Bone marrow (tissue), 2 donors: ENCODE data around the gene TWF2.

ENCODE experiments used
- DNase-seq, 2 donors: peaks; one replicate each; lab custom pipeline; 2025; lab: John Stamatoyannopoulos, UW

TWF2 gene

DNA sequence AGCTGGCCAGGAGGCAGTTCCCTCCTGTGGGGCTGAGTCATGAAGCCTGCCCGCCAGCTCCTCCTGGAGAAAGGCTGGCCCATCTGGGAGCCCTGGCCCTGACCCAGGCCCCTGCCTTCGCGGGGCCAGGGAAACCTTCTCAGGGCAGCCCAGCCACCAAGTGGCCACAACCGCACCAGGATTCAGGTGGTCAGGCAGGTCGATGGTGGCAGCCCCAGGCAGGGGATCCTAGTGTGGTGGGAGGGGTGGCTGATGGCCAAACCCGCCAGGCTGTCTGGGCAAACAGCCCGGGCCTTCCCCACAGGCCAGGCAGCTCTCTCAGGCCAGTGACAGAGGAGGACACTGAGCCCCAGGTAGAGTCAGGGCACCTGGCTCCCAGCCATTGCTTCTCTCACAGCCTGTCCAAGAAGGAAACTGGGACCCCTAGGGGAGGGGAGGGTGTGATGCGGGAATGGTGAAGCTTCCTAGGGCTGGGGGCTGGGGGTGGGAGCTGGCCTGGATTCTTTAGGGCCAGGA, 1.2 kb downstream of the TWF2 start:
- DNase-seq: peak; percentile 12 to 33

GRCh38 chr3:52237006-52237656, 1.8 kb downstream of the TWF2 start:
- DNase-seq: no peak

DNA sequence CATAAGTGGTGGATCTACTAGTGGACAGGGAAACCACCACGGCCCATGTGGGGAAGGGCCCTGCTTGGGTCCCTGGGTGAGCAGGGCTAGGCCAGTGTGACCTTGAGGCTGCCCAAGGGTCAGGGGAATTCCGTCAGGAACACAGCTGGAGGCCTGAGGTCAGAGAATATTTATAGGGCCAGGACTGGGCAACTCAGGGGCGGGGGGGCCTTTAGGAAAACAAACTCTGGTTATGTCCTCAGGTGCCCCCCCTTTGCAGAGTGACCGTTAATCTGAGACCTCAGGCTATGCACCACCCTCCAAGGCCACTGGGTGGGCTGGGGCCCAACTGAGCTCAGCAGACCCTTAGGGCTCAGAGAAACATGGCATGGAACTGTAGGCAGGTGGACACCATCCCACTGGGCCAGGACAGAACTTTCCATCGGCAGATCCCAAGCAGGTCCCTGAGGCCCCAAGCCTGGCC, 2.5 kb downstream of the TWF2 start:
- no peak for DNase-seq

DNA sequence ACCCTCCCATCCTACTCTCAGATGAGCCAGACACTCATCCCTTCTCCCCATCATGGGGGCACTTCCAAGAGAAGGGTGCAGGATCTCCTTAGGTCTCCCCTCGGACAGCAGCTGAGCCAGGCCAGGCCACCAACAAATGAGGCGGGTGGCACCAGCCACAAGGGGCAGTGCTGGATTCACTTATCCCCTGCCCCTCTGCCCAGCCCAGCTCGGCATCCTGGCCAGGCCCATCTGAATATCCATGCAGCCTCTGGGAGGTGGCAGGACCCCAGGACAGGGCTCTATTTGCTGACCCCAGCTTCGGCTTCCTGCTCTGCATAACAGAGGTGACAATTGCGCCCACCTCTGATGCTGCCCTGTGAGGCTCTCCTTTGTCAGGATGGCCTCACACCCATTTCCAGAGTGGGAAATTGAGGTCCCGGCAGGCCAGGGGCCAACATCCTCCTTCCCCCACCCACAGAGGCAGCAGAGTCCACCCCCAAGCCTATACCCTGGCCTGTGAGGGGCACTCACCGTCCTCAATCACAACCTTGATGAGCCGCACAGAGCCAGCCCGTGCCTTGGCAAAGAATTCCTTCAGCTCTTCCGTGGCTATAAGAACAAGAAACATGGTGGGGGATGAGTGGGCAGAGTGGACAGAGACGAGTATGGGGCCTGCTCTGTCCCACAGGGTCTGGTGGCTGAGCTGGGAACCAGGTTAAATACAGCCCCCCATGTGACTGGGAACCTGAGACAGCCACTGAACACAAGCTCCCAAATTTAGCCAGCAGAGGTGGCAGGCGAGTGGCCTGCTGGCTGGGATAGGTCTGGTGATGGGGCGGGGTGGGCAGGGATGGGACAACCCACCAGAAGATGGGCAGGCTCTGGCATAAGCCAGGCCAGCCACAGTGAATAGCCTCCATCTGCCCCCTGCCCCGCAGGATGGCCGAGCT, 4.2 kb downstream of the TWF2 start:
- no peak for DNase-seq

- DNase-seq: no peak
Observed at GRCh38 chr3:52233968-52234367, 5.0 kb downstream of the TWF2 start.

GRCh38 chr3:52233108-52233591, 5.8 kb downstream of the TWF2 start:
- no peak for DNase-seq

DNA sequence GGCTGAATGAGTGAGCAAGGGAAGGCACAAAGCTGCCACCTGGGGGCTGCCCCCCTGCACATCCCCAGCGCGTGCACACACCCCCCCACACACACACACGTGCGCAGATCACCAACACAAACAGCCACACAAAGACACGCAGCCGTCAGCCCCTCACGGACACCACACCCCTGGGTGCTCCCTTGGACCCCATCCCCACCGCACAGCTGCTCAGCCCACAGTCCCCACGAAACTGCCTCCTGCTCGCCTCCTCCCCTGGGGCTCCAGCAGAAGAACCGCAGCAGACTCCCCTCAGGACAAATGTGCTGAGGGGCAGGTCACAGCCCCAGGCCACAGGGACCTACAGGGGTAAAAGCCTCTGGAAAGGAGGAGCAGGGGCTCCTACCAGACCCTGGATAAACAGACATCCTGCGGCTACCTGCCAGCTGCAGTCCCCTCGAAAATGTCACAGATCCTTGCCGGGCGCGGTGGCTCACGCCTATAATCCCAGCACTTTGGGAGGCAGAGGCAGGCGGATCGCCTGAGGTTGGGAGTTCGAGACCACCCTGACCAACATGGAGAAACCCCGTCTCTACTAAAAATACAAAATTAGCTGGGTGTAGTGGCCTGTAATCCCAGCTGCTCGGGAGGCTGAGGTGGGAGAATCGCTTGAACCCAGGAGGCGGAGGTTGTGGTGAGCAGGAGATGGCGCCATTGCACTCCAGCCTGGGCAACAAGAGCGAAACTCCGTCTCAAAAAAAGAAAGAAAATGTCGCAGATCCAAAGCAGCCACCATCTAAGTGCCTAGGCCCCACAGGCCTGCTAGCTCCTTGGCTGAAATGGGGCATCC, 6.5 kb downstream of the TWF2 start:
- no peak for DNase-seq

DNA sequence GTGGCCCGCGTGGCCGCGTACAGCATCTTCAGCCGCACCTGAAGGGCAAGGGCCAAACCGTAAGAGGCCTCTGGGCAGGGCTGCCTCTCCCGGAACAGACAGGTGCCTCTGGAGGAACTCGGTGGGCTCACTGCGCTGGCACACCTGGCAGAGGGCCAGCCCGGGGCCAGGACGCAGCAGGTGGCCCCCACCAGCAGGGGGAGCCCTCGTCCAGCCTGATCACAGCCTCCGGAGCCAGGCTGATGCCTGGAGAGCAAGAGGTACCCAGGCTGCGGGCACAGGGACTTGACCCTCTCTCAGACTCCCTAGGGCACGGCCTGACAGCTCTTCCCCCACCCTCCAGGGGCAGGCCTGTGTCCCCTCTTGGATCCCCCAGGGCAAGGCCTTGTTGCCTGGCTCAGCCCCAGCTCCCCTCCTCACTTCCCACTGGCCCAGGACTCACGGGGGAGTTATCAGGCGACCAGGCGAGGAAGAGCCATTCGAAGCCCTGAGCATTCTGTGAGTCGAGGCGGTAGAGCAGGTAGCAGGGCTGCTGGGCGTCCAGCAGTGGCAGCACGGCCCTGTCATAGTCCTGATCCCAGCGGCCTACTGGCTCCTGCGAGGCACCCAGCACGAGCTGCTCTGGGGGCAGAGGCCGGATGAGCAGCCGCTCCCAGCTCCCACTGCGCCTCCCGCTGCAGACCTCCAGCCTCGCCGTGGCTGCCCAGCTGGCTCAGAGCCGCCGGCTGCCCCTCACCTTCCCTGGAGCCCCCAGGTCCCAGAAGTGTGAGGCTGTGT, 7.3 kb downstream of the TWF2 start:
- peak; percentile 65 to 66 for DNase-seq

DNA sequence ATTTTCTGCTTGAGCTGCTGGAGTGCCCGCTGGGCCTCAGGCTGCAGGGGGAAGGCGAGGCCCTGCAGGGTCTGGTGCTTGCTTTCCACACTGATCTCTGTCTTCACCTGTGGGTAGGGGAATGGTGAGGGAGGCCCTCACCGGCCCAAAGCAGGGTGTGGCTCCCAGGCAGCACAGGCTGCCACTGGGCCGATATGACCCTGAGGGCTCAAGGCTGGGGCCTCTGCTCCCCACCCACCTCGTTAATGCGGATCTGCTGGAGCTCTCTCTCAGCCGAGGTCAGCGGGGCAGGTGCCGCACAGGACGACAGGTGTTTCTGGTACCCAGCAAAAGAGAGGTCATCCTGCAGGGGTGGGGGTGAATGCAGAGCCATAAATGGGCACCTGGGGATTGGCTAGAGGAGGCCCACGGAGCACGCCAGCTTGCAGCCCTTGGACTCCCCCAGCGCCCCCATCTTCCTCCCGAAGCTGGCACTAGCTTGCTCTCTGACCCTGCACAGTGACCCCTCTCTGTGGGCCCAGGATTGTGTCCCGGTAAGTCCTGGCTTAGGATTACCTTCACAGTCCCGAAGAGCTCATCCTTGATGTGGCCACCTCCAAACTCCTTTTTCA, 8.0 kb downstream of the TWF2 start:
- DNase-seq: no peak

DNA sequence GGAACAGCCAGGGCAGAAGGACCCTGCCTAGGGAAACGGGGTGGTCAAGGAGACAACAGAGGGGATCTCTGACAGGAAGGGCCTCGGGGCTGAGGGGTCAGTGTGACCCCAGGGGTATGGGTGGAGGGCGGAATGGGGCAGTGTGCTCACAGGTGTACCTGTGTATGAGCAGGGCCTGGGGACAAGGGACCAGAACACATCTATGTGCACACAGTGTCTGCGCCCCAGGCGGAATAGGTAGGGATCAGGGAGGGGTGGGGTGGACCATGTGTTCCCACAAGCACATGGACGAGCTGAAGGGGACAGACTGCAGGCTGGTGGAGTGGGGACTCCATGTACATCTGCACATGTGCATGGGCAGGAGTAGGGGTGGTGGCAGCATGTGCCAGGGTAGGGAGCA, 8.5 kb downstream of the TWF2 start:
- no peak for DNase-seq

DNA sequence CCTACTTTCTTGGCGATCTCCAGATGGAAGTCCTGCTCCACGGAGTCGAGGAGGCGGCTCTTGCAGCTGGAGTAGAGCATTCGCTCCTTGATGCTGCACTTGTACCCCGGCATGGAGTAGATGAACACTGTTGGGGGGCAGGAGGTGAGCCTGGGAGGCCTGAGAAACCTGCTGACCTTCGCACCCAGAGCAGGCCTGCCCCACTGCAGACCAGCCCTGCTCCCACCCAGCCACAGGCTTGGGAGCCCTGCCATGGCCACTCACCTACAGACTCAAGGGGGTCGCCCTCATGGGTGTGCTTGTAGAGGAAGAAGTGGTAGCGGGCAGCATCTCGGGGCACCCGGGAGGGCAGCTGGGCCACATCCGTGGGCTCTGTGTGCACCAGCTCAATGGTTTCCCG, 9.3 kb downstream of the TWF2 start:
- DNase-seq: no peak

DNA sequence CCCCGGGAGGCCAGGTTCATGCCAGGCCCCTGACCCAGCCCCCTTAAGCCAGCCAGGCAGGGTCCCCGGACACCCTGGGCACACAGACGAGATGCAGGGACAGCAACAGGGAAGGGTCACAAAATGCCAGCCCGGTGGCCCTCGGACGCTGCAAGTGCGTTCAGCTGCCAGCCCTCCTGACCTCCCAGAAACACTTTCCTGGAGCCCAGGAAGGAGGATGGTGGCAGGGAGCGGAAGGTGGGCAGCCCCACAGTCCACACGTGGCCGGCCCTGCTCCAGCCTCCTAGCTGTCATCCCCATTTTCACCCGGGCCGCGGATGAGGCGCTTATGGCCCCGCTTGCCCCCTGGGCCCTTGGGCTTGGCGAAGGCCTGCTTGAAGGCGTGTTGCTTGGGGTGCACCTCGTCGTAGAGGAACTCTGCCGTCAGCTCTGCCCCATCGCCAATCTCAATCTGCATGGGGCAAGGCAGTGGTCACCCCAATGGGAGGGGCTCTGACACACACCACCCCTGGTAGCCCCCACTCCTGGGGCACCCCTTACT, 10.1 kb downstream of the TWF2 start:
- DNase-seq: no peak

DNA sequence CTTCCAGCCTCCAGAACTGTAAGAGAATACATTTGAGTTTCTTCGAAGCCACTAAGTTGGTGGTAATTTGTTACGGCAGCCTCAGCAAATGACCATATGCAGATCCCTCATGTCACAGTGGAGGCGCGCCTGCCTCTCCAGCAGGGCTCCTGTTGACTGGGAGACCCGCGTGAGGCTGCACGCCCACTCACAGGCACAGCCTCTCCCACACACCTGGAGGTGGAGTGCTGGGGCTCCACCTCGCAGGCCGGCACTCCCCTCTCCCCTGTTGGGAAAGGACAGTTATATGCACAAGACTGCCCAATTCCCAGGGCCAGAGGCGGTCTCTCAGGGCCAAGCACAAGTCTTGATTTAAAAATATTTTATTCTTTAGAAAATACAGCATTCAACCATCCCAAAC, 10.7 kb downstream of the TWF2 start:
- DNase-seq: no peak

GRCh38 chr3:52227766-52228165, 11.2 kb downstream of the TWF2 start:
- no peak for DNase-seq

GRCh38 chr3:52227117-52227516, 11.8 kb downstream of the TWF2 start:
- no peak for DNase-seq

GRCh38 chr3:52226229-52226817, 12.6 kb downstream of the TWF2 start:
- DNase-seq: no peak

DNA sequence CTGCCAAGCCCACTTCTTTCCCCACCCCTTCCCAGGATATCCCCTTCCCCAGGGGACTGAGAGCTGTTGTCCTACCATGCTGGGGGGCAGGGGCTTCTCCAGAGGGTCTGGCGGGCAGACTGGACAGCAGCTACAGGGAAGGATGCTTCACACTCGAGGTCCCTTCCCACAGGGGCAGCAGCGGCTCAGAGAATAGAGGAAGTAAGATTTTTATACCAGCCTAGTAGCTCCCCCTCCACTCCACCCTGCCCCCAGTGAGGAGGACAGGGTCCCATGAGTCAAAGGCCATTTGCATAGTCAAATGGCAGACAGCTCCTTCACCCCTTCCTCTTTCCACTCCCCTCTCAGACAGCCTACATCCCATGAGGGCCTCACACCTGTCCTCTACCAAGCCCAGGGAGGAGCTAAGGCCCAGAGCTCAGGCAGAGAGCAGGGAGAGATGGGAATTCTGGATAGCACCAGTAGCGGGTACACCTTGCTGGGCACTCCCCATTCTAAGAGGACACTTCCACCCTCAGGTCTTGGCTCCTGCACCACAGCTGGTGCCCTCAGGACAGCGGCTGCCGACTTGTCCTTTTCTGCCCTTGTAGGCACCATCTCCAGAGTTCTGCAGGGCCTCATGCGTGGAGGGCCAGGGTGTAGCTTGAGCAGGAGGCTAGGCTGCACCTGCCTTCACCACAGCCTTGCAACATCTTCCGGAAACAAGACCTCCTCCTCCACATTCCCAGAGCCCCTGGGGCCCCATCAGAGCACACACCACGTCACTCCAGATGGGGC, 13.3 kb downstream of the TWF2 start, which contains the start of gene TLR9:
Gene TLR9 (minus strand): TSS at position 194 of the 777 bp plus-strand sequence. CDS start 116 bp downstream, at position 78.
- peak; percentile 26 to 92 for DNase-seq

DNA sequence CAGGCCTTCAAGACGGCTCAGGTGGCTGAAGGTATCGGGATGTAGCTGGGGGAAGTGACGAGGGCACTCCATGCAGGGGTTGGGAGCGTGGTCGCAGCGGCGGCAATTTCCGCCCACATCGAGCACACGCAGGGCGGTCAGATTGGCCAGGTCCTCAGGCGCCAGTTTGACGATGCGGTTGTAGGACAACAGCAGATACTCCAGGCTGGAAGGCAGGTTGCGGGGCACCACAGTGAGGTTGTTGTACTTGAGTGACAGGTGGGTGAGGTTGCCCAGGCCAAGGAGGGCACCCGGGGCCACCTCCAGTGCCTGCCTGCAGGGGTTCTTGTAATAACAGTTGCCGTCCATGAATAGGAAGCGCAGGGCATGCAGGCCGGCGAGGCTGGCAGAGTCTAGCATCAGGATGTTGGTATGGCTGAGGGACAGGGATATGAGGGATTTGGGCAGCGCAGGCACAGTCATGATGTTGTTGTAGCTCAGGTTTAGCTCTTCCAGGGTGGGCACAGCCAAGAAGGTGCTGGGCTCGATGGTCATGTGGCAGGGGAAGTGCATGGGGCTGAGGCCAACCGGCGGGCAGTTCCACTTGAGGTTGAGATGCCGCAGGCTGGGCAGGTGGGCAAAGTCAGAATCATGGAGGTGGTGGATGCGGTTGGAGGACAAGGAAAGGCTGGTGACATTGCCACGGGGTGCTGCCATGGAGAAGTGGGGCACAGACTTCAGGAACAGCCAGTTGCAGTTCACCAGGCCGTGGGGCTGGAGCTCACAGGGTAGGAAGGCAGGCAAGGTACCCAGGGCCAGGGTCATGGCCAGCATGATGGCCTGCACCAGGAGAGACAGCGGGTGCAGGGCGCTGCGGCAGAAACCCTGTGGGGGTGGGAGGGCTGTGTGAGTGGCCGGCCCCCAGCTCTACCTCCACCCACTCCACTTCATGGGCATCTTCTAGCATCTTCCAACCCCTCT, 15.2 kb downstream of the TWF2 start:
- DNase-seq: no peak
